Measurements from ENCODE around the gene JPT2. TPM values are rescaled to one million over a fixed set of nuclear protein-coding genes. Genes with fewer than 3 reads are reported as not detected.

JPT2 gene
- total and polyA plus RNA-seq, 10 of the 15 experiments (the other 5 are each of a cell fraction or from before 2014, with no cell fraction given): 11.7 to 78.4 (median 48.4) TPM

- ChIA-PET POLR2A (no interaction called here), SMC1A (ENCODE audit: uncharacterized antibody, unreplicated experiment) (no interaction called here), CTCF (no interaction called here), RAD21 (ENCODE audit: unreplicated experiment) (no interaction called here)
- Histone ChIP-seq H3K9ac (ENCODE audit: control insufficient read depth, insufficient read depth, low read length) (no peak overlapping the region), H3K4me2 (ENCODE audit: control insufficient read depth, insufficient read depth) (no peak overlapping the region), H3K36me3 (ENCODE audit: control insufficient read depth in 2 of 2, insufficient read depth in 2 of 2, low read length in 1 of 2) (peaks cover 3 to 26% of the 10 kb centered on the region in 2 experiments; a peak in 3 of 4 replicates), H3K27me3 (replicated peaks in 1 of 2; ENCODE audit: control insufficient read depth in 2 of 2, insufficient read depth in 2 of 2, low read length in 1 of 2) (no peaks in the 10 kb centered on the region), H3K4me3 (no peak overlapping the region), H3K27ac (ENCODE audit: control insufficient read depth, insufficient read depth) (no peak overlapping the region), H2AFZ (ENCODE audit: control insufficient read depth, low read depth, low read length) (no peak overlapping the region), H3K9me3 (replicated peaks; ENCODE audit: control insufficient read depth, insufficient read depth, low read length) (no peaks in the 10 kb centered on the region), H4K20me1 (ENCODE audit: control insufficient read depth, insufficient read depth) (no peaks in the 10 kb centered on the region; the same call in 1 of the 2 replicates), H3K4me1 (ENCODE audit: control insufficient read depth, insufficient read depth, low read length) (no peaks in the 10 kb centered on the region; the same call in 1 of the 2 replicates), H3K79me2 (ENCODE audit: control insufficient read depth, insufficient read depth, low read length) (no peaks in the 10 kb centered on the region)
- 97% methylated on average over 46 of the region's 52 CpGs for WGBS (ENCODE audit: insufficient coverage, insufficient replicate concordance, low lambda C conversion rate, missing lambda C conversion rate)
- TF ChIP-seq RBBP5 (conservative IDR thresholded peaks at IDR 0.05): no peak
- no peak for TF ChIP-seq KLF5 (IDR thresholded peaks at IDR 0.05; ENCODE audit: partially characterized antibody)
- no peak for TF ChIP-seq HDAC2 (IDR thresholded peaks at IDR 0.05)
- TF ChIP-seq NFYB (IDR thresholded peaks at IDR 0.05; ENCODE audit: insufficient read depth, low read depth, low read length): no peak
- no peak for TF ChIP-seq PBX3 (IDR thresholded peaks at IDR 0.05; ENCODE audit: insufficient replicate concordance, low read depth, low read length)
- TF ChIP-seq IRF4 (IDR thresholded peaks at IDR 0.05; ENCODE audit: low read depth, low read length): no peak
- no peak for TF ChIP-seq CREB1 (IDR thresholded peaks at IDR 0.05; ENCODE audit: low read depth)
- no peak for TF ChIP-seq MAX (IDR thresholded peaks at IDR 0.05; ENCODE audit: low read depth, low read length)
- TF ChIP-seq LARP7 (IDR thresholded peaks at IDR 0.05): no peak
- no peak for TF ChIP-seq YBX1 (IDR thresholded peaks at IDR 0.05)
- TF ChIP-seq RELB (IDR thresholded peaks at IDR 0.05; ENCODE audit: low read depth): no peak
- TF ChIP-seq NFIC (IDR thresholded peaks at IDR 0.05; ENCODE audit: low read depth, low read length): no peak
- no peak for TF ChIP-seq RCOR1 (conservative IDR thresholded peaks at IDR 0.05; ENCODE audit: low read depth, low read length)
- TF ChIP-seq RFX5 (IDR thresholded peaks at IDR 0.05; ENCODE audit: low read depth, low read length): no peak
- no peak for TF ChIP-seq FOXK2 (IDR thresholded peaks at IDR 0.05)
- no peak for TF ChIP-seq ZNF274 (IDR thresholded peaks at IDR 0.05; ENCODE audit: insufficient read depth, insufficient read length)
- TF ChIP-seq CBX3 (IDR thresholded peaks at IDR 0.05; ENCODE audit: borderline replicate concordance, low read depth): no peak
- no peak for TF ChIP-seq PML (IDR thresholded peaks at IDR 0.05; ENCODE audit: low read length)
- FAIRE-seq (no peak), ATAC-seq (no peak), DNase-seq (ENCODE audit: low read depth, low spot score) (no peak)
- intact Hi-C loops (cut with micrococcal nuclease; ENCODE audit: unreplicated experiment): no loop called here
- BruUV-seq (replicated peaks): no TSS peak
- in situ Hi-C loops (cut with MboI): no loop called here
Observed at GRCh38 chr16:1655909-1656807, 21.9 kb upstream of the JPT2 start.
